ENCODE results near the gene ZSCAN30. TPM values are rescaled to one million over a fixed set of nuclear protein-coding genes. Genes with fewer than 3 reads are reported as not detected.

Gene ZSCAN30
- total and polyA plus RNA-seq, 12 donors: 3.8 to 31.5 (median 14.2) TPM

DNA sequence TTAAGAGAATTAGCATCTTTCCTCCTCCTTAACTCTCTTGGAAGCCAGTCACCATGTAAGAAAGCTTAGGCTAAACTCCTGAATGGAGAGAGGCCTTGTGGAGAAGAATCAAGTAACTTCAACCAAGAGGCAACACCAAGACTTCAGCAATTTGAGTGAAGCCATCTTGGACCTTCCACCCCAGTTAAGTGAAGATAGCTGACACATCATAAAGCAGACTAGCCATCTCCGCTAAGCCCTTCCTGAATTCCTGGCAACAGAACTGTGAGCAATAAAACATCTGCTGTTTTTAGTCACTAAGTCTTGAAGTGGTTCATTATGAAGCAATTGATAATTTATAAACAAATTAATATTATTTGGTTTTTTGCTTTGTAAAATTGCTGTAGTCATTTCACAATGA lies 50.7 kb downstream of the ZSCAN30 start:
- peaks cover 0 to 3% (median 0%) of the 10 kb centered on the region in 11 donors for H3K9me3 ChIP-seq
- peaks cover 0 to 22% (median 20%) of the 10 kb centered on the region in 9 donors for H3K36me3 ChIP-seq
- intact Hi-C loops (cut with DNase I): loop anchor here in 3 of 10 donors (5.0 to 10.0 kb wide), 3 partner anchors 53 to 235 kb away; partner anchors contain the start of gene ZSCAN30 (in 1 of the 3)
- TF ChIP-seq, protein P1, sequence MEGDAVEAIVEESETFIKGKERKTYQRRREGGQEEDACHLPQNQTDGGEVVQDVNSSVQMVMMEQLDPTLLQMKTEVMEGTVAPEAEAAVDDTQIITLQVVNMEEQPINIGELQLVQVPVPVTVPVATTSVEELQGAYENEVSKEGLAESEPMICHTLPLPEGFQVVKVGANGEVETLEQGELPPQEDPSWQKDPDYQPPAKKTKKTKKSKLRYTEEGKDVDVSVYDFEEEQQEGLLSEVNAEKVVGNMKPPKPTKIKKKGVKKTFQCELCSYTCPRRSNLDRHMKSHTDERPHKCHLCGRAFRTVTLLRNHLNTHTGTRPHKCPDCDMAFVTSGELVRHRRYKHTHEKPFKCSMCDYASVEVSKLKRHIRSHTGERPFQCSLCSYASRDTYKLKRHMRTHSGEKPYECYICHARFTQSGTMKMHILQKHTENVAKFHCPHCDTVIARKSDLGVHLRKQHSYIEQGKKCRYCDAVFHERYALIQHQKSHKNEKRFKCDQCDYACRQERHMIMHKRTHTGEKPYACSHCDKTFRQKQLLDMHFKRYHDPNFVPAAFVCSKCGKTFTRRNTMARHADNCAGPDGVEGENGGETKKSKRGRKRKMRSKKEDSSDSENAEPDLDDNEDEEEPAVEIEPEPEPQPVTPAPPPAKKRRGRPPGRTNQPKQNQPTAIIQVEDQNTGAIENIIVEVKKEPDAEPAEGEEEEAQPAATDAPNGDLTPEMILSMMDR (IDR thresholded peaks at IDR 0.05): no peak
- peaks cover 0 to 21% (median 13%) of the 10 kb centered on the region in 9 donors for H3K4me1 ChIP-seq
- ATAC-seq (no peak), DNase-seq (no peak)
- 77 to 79% methylated on average over 1 of the region's 1 CpG for WGBS, 2 donors
- H3K27ac ChIP-seq: no peak overlapping the region
- no peak overlapping the region for H3K4me3 ChIP-seq
- H3K27me3 ChIP-seq: no peaks in the 10 kb centered on the region

DNA sequence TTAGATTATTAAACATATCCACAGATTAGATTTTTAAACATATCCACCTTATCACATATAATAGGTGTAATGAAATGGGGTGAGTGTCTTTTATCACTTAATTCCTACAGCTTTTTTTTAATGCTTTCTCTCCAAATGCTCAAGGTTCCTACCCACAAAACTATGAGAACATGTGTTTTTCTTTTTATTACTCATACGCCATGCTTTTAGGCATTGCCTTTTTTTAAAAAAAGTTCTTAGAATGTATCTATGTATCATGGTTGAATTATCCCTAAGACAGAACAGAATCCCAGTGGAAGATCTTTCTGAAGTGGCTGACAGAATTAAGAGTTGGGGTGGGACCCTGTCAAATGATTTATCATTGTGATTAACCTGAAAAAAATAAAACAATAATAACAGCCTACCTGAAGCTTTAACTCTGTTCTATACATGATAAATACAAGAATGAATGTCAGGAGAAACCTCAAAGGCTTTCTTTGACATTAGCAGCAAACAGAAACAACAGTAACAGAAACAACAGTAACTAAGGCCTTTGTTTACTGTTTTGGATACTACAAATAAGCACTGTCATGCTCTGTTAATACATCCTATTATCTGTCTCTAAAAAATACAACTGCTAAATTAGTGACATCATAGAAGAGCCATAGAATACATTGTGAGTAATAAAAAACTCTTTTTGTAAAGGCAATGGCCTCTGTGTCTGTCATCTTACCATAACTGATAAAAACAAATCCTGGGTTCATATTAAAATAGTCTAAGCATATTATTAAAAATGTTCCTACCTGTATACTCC lies 53.3 kb downstream of the ZSCAN30 start:
- intact Hi-C loops (cut with DNase I): loop anchor here in 3 of 10 donors (5.0 to 10.0 kb wide), 3 partner anchors 56 to 232 kb away; partner anchors contain the start of gene ZSCAN30 (in 1 of the 3)
- peaks cover 0 to 9% (median 3%) of the 10 kb centered on the region in 9 donors for H3K4me1 ChIP-seq
- no peak overlapping the region for H3K27ac ChIP-seq
- no peaks in the 10 kb centered on the region for H3K36me3 ChIP-seq
- DNase-seq (no peak), ATAC-seq (no peak)
- no peaks in the 10 kb centered on the region for H3K27me3 ChIP-seq
- TF ChIP-seq, protein P1 (IDR thresholded peaks at IDR 0.05): no peak
- H3K4me3 ChIP-seq: no peak overlapping the region
- 91 to 92% methylated on average over 1 of the region's 1 CpG for WGBS, 2 donors
- H3K9me3 ChIP-seq: no peaks in the 10 kb centered on the region

DNA sequence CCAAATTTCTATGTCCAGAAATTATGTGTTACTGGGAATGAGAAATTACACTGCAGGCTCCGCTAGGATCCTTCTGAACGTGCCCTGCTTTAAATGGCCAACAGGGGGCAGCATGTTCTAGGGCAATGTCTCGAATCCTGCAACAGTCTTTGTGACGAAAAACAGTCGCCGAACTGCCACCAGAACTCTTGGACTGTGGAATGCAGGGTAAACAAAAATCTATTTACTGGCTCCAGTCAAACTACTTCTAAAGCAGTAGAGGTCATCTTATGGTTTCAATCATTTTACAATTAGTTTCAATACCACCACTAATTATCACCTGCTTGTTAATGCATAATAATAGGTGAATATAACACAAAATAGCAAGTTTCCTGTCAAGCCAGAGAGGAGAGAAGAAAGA lies 59.0 kb downstream of the ZSCAN30 start:
- 0 to 1% methylated on average over 6 of the region's 6 CpGs for WGBS, 2 donors
- intact Hi-C loops (cut with DNase I): loop anchor here in 8 of 10 donors (1.0 to 10.0 kb wide), 6 partner anchors 121 to 226 kb away; no protein-coding TSS in a partner anchor
- no peaks in the 10 kb centered on the region for H3K36me3 ChIP-seq
- DNase-seq (peak; percentile 68 to 88), ATAC-seq (peak; percentile 80 to 95 (median 90))
- no peak overlapping the region for H3K27ac ChIP-seq
- TF ChIP-seq, protein P1 (IDR thresholded peaks at IDR 0.05): peak; percentile 84 to 98 (median 94)
- H3K4me3 ChIP-seq: peak overlapping the region in 4 of 10 donors; percentile 18 to 33 (median 20)
- no peaks in the 10 kb centered on the region for H3K27me3 ChIP-seq
- peaks cover 0 to 3% (median 0%) of the 10 kb centered on the region in 9 donors for H3K4me1 ChIP-seq
- no peaks in the 10 kb centered on the region for H3K9me3 ChIP-seq

DNA sequence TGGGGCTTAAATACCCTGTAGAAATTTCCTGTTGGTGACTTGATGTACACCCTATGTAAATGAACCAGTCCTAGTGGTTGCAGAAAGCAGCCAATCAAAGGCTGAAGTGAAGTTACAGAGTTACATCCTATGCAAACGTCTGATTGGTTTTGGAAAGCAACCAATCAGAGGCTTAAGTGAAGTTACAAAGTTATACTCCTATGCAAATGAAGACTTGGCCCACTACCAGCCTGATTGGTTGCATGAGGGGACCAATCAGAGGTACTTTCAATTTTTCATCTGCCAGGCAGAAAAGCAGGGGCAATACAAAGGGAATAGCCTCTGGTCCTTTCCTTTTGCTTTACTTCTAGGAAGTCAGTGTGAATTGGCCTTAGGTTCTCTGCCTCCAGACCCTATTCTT lies 62.8 kb downstream of the ZSCAN30 start:
- Histone ChIP-seq H3K4me1 (peaks cover 0 to 3% (median 0%) of the 10 kb centered on the region in 9 donors), H3K4me3 (no peak overlapping the region), H3K27me3 (no peaks in the 10 kb centered on the region), H3K27ac (no peak overlapping the region), H3K9me3 (no peaks in the 10 kb centered on the region), H3K36me3 (no peaks in the 10 kb centered on the region)
- DNase-seq: no peak
- intact Hi-C loops (cut with DNase I): loop anchor here in 3 of 10 donors (5.0 to 10.0 kb wide), 2 partner anchors 125 to 222 kb away; no protein-coding TSS in a partner anchor
- TF ChIP-seq, protein P1 (IDR thresholded peaks at IDR 0.05): no peak
- WGBS, 2 donors: 73 to 76% methylated on average over 1 of the region's 1 CpG
- no peak for ATAC-seq

Measured in heart right ventricle (tissue), 16 donors.